Breast epithelium (tissue), 3 donors: ENCODE measurements around the gene CAPZA2.

Experiments used
- CTCF ChIP-seq, 3 donors: fragments of 450-650 bp; IDR thresholded peaks; one replicate each; pipeline ENCODE4 v1.5.1; 2016 to 2017; ENCODE audit warnings: antibody characterized with exemption in 3 of 3, mild to moderate bottlenecking in 3 of 3, moderate library complexity in 3 of 3
- POLR2A ChIP-seq: fragments of 450-650 bp; IDR thresholded peaks from one replicate; pipeline ENCODE4 v1.6.1; 2016; ENCODE audit warnings: antibody characterized with exemption, mild to moderate bottlenecking, moderate library complexity

- TF ChIP-seq POLR2A (no peak), CTCF (IDR thresholded peaks at IDR 0.05) (no peak)
Measured at GRCh38 chr7:116969371-116969902, 107.0 kb downstream of the CAPZA2 start.
